GM19239 (cell line): ENCODE measurements around the gene NAALADL2.

Experiments
- DNase-seq: peaks from one replicate; pipeline ENCODE4 v3.0.0; 2011; ENCODE audit warnings: low spot score; ENCODE audit not compliant: insufficient read length
- FAIRE-seq: peaks from 2 replicates; lab custom pipeline; 2011; peaks lifted over from hg19 to GRCh38; lab: Jason Lieb, UNC

The NAALADL2 gene

DNA sequence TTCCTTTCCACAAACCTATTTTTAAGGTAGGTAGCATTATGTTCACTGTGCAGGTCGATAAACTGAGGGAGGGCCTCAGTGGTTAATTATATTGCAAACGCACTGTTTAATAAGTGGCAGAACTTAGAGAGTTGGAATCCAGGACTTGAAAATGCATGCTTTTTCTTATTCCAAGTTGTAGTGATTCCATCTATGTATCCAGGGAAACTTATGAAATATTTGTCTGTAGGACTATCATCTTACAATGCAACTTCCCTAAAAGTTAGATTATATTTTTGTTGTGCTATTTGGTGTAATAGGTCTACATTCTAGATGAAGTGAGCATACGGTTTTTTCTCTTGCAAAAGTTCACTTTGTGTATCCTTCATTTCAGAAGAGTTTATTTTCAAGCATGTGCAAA, 419.5 kb downstream of the NAALADL2 start:
- DNase-seq (no peak), FAIRE-seq (no peak)

DNA sequence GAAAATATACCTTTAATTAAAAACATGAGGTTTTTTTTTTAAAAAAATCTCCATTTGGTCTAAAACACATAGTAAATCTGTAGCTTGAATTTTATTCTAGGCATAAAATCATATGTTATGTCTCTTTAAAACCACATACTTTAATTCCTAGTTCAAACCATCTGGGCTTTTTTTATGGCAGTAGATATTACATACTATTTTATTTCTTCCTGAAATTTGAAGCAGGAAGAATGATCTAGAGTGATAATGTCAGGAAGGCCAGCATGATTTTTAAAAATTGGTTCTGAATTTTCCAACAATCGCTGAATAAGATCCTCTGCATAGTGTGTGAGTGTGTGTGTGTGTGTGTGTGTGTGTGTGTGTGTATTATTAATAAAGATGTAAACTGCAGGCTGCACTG, 420.3 kb downstream of the NAALADL2 start:
- DNase-seq (no peak), FAIRE-seq (no peak)

DNA sequence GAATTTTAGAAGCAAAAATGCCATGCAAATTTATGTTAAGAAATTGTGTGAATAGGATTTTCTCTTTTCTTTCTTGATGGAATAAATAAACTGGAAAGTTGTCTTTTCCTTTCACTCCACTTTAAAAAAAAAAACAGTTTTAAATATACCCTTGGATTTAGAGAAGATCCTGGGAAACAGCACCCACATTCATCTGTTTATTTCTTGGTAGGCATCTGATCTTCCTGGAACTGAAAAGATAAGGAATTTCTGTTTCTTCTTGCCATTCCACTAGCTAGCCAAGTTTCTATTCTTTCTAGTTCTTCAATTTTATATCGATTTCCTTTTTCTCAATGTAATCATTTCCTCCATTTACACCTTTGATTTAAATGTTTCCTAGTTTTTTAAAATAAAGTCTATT, 420.8 kb downstream of the NAALADL2 start:
- no peak for FAIRE-seq
- DNase-seq, result no peak

DNA sequence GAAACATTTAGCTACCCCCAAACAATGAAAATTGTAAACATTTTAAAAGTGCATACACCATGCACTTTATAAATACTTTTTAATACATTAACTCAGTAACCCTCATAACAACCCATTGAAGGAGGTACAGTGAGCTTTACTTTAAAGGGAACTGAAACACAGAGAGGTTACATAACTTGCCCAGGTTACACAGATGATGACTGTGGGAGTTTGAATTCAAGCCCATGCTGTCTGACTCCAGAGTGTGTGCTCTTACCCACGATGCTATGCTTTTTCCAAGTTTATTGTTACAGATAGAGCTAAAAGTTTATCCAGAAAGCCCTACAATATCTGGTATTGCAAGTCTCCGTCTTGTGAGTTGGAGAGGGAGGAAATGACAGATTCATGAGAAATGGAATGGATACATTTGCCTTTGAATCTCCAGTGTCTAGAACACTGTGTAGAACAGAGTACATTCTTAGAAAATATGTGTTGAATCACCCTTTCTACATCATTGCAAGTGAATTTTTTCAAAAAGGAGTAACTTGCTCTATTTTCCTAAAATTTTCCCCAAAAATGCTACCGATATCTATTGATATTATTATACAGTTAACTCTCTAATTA, 428.3 kb downstream of the NAALADL2 start:
- FAIRE-seq (no peak), DNase-seq (no peak)

DNA sequence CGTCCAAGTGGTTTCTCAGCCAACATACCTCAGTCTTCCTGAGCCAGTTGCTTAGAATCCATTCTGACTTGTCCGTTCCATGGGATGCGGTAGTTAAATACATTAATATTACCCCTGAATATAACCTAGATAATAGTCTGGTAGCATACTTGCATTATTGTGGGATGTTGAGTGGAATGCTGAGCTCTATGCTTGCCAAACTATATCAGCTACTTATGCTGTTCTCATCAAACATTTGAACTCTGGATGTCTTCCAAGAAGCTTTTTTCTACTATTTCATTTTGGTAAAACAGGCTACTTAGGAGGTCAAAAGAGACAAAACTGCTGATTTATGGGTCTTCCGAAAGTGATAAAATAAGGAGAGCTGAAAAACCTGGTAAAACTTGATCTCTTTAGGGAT, 429.5 kb downstream of the NAALADL2 start:
- no peak for DNase-seq
- no peak for FAIRE-seq

DNA sequence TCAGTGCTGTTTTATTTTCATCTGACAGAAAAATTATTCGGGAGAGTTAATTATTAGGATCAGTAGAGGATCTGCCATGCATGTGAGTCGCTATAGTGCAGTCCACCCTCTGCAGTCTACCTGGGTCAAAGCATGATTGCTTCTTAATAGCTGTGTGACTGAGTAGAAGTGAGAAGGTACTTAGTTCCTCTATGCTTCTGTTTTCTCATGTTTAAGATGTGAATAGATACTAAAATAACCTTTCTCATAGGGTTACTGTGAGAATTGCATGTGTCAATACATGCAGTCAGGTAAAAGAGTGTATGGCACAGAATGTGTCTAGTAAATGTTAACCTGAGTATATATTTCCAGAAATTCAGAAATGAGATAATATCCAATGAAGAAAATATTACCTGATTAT, 435.7 kb downstream of the NAALADL2 start:
- FAIRE-seq (no peak), DNase-seq (no peak)

DNA sequence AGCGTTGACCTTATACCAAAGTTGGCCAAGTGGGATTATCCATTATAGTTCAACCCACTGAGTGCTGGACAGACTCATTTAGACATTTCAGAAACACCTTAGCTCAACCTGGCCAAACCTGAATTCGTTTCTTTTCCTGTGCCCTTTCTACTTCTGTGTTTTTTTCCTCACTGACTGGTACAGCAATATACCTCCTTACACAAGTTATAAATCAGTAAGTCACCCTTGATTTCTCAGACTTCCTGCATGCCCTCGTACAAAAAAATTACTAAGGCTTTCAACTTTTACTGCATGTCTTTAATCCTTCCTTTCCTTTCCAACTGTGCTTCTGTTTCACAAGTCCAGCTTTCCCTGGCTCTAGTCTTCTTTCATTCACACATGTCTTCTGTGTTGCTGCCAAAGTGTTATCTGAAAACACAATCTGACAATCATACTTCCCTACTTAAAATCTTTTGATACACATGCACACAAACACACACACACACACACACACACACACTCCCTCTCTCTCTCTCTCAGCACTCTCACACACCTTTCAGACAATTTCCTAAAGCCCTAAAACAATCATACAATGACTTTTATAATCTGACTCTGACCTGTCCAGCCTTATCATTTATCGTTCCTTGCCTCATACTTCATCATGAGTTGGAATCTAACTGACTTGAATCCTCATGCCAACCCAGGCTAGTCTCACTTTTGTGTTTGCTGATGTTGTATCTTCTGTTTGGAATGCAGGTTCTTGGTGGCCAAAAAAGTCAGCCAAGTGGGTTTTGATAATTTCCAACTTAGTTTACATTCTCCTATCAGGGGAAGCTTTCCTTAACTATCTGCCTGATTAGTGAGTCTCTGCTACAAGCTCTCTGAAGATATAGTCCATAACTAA, 436.4 kb downstream of the NAALADL2 start:
- FAIRE-seq (no peak), DNase-seq (no peak)

DNA sequence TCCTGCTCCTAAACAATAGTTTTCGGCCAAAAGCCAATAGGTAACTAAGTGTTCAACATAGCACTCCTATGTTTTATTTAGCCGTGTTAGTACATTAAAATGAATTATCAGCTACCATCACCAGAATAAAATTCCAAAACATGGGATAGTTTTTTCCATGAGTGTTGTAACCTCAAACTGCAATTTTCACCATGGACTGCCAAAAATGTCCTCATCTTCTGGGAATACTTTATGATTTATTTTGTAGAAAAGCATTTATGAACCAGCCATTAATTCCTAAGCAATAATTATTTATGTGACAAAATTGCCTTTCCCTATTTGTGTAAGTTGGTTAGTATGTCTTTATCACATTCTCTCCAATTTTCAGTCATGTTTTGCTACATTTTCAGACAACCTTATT, 438.1 kb downstream of the NAALADL2 start:
- DNase-seq, result no peak
- no peak for FAIRE-seq

DNA sequence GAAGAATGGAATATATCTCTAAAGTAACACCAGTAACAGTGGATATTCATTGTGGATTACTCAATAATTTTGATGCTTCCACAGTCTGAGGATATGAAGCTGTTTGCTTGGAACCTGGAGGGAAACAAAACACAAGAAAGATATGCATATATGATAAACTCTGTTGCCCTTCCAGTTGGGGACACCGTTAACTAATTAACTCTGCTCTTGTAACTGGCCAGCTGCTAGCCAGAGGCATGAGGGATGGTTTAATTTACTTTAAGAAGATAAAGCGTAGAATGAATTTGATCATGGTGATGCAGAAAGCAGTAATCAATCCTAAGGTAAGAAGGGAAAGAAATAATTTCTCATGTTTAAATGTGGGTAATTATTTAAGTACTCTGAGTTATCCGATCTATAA, 442.6 kb downstream of the NAALADL2 start:
- no peak for FAIRE-seq

DNA sequence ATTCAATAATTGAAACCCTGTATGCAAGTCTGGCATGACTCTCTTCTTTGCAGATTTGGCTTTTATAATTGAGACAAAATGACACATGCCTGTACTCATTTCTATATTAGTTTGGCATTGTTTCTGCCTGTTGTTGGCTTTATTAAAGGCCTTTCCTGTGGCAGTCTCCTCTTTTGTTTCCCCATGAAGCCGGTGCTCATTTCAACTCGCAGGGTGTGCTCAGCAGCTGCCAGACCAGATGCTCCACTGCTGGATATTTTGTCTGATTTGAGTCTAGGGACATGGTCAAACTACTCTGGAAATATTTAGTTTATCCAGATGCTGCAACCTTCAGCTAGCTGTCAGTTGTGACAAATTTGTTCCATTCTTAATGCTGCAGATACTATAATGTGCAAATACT, 445.3 kb downstream of the NAALADL2 start:
- FAIRE-seq (no peak), DNase-seq (no peak)

More for the DNA sequence above, 442.6 kb downstream of the NAALADL2 start:
- DNase-seq, result no peak

DNA sequence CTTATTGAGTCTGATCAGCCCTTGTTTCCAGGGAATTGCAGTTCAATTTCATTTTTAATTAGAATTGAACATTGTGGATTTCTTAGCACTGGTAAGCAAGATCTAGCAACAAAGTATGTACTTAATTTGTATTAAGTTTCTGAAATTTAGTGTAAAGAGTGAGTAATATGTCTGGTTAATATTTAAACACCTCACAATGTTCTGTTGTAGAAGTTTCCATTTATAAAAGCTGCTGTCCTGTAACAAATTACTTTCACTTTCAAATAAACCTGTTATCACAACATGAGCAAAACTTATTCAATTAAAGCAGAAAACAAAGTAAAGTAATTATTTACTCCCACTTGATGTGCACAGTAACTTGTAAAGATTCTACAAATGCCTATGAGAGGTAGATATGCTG, 448.5 kb downstream of the NAALADL2 start:
- DNase-seq, result no peak

DNA sequence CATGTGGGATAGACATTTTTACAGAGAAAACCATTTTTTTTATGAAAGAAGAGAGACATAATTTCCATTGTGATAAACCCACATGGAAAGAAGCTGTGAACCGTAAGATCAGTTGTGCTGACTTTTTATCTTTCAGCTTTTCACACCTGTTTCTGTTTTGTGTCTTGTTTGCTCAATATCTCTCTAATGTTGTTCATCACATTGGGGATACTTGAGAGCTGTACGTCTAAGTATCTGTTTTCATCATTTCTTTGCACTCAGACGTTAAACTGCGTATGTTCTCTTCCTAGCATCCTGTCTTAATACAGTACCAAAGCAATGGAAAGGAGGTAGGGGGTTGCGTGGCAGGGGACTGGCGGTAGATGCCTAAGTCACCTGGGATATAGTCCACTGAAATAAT, 449.0 kb downstream of the NAALADL2 start:
- FAIRE-seq, result no peak
- DNase-seq, result no peak

More for the DNA sequence above, 448.5 kb downstream of the NAALADL2 start:
- FAIRE-seq, result peak; percentile 65

DNA sequence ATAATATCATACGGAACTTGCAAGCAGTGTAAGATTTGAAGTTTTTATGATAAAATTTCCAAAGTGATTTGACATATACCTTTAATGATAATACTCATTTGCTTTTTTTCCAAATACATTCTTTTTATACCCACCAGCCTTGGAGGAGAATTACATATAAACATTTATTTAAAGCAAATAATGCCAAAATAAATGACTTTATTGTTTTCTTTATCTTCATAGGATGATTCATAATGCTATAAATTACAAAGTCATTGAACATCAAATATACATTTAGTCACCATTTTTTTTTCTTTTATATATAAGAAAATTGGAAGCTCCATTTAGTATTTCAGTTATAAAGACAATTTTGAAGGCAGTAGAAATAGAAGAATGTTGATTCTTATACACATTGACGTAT, 450.9 kb downstream of the NAALADL2 start:
- no peak for FAIRE-seq

DNA sequence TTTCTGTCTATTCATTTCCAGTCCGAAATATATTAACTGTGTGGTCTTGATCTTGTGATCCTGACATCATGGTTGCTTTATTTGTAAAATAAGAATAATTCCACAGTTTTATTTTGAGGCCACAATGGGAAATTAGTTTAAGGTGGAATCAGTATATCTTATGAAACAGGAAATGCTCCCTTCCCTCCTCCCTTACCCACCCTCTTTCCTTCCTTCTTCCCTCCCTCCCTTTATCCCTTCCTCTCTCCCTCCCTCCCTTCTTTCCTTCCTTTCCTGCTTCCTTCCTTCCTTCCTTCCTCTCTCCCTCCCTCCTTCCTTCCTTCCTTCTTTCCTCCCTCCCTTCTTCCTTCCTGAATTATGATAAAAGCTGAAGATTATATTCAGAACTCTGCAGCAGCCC, 452.3 kb downstream of the NAALADL2 start:
- DNase-seq, result no peak
- no peak for FAIRE-seq

More for the DNA sequence above, 450.9 kb downstream of the NAALADL2 start:
- DNase-seq, result no peak

DNA sequence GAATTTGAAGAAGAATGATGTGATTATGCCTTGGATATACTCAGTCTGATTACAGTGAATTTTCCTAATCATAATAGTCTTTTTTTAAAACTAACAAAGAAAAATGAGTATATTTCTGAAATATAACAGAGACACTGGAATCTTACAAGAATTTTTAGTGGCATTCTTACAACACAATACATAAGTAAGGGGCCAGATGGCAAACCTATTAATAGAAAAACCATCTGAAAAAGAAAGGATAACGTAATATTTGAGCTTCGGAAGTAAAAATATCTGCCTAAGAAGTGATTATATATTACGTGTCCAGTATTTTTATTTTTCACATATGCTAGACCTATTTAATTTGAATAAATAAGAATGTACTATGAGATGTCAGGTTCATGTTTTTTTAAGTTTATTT, 452.8 kb downstream of the NAALADL2 start:
- no peak for FAIRE-seq

DNA sequence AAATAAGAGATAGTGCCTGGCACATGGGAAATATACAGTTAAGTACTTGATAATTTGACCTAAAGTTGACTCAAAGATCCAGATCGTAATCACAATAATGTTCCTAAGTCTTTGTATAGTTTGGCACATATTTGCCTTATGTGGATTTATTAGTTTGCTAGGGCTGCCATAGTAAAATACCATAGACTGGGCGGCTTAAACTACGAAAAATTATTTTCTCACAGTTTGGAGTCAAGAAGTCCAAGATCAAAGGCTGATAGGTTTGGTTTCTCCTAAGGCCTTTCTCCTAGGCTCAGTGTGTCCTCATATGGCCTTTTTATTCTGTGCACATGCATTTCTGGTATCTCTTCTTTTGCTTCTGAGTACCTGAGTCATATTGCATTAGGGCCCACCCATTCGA, 453.7 kb downstream of the NAALADL2 start:
- FAIRE-seq (no peak), DNase-seq (no peak)

More for the DNA sequence above, 452.8 kb downstream of the NAALADL2 start:
- no peak for DNase-seq

DNA sequence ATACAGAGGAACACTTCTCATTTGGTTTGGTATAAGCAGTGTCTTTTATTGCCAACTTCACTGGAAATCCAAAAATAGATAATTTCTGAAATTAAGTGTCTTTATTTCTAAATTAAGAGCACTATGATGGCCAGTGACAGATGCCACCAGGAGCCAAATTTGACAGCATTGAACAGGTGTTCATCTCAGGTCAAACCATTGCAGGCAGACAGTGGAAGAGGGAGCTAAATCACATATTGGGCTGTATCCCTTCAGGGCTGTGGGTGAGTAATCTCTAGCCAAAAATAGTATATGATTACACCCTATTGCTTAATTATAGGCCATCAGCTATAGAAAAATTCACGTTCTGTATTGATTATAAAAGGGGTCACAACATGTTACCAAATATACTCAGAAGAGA, 457.7 kb downstream of the NAALADL2 start:
- DNase-seq (no peak), FAIRE-seq (no peak)

DNA sequence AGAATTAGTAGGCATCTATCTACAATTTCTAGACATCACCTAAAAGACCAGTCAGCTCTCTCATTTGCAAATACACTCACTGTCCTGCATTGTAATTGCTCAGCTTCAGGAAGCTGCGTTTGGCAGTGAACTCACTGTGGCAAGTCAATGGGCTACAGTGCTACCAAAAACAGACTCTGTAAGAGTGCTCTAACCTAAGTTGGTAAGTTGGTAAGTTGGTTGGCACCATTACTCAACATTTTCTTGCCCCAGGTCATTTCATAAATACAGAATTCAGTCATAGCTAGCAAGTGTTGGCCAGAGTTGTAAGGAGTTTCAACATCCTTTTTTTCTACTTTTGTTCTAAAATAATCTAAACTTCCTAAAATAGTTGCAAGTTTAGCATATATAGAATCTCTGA, 466.3 kb downstream of the NAALADL2 start:
- FAIRE-seq (no peak), DNase-seq (no peak)

DNA sequence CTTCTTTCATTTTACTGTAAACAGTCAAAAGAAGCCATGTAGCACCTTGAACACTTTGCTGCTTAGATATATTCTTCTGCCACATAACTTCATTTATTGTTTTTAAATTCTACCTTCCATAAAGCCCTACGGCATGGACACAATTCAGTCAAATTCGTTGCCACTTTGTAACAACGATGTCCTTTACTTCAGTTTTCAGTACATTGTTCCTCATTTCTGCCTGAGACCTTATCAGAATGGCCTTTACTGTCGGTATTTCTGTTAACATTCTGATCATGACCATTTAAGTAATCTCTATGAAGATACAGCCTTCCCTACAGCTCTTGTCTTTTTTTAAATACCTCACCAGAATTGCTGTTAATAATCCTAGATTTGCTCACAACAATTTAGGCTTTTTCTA, 466.9 kb downstream of the NAALADL2 start:
- DNase-seq (no peak), FAIRE-seq (no peak)

DNA sequence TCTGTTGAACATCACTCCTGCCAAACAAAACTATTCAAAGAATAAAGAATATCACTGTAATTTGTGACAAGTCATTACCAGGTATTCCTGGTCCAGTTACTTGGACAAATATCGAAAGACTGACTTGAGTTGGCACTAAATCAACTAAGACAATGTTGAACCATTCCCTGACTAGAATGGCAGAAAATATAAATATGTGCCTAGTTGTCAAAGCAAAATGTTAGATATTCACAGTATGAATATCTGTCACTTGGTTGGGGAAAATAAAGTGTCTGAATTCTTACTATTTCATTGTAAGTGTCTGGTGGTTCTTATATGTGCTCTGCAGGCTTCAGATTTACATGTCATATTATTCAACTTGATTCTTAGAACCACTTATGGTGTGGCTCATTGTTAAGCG, 470.2 kb downstream of the NAALADL2 start:
- FAIRE-seq, result no peak
- DNase-seq, result no peak

DNA sequence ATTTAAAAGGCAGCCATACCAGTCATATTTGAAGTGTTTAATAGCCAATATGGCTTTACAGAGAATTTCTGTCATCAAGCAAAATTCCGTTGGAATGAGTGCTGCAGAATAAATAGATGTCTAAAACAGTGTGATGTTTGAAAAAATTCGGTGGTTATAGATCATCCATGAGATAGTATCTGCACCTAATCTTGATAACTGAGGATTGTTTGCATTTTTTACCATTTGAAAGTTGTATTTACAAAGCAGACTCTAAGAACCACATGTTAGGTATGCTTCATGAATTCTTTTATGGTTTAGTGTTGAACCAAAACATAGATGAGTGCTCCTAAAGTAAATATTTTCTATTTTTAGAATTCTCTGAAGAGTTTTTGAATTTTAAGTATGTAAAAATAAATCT, 476.1 kb downstream of the NAALADL2 start:
- no peak for FAIRE-seq
- no peak for DNase-seq
